ENCODE data around the gene HLCS.
"Not testable (repeated sequence)": the region's sequence is repeated elsewhere in the genome, so short reads cannot be mapped to it uniquely, and the experiment has no call there.

HLCS gene

GRCh38 chr21:36966066-36966820, at the start of gene HLCS:
HLCS (minus strand) TSS chr21:36966669; CDS start chr21:36966638, 31 bp downstream.
- peak within 1 kb of the TSS; percentile 79 for H3K4me3 ChIP-seq (ENCODE audit: low read length)
- H3K9me3 ChIP-seq (ENCODE audit: low read length), result no peaks in the 10 kb centered on the region
- H3K27me3 ChIP-seq (ENCODE audit: insufficient read depth, low read length), result no peaks in the 10 kb centered on the region
- H3K4me1 ChIP-seq (ENCODE audit: insufficient read depth, low read length), result peaks cover 11% of the 10 kb centered on the region
- H2AFZ ChIP-seq (ENCODE audit: low read depth, low read length), result peak within 1 kb of the TSS; percentile 51
- H3K36me3 ChIP-seq (ENCODE audit: insufficient read depth, low read length), result peaks cover 4% of the 10 kb centered on the region

- H2AFZ ChIP-seq (ENCODE audit: low read depth, low read length), result no peak overlapping the region
- no peaks in the 10 kb centered on the region for H3K4me1 ChIP-seq (ENCODE audit: insufficient read depth, low read length)
- H3K9me3 ChIP-seq (ENCODE audit: low read length), result peaks cover 10% of the 10 kb centered on the region
- H3K27me3 ChIP-seq (ENCODE audit: insufficient read depth, low read length), result no peaks in the 10 kb centered on the region
- H3K4me3 ChIP-seq (ENCODE audit: low read length), result no peak overlapping the region
- no peaks in the 10 kb centered on the region for H3K36me3 ChIP-seq (ENCODE audit: insufficient read depth, low read length)
Observed at GRCh38 chr21:37009740-37010341, 43.4 kb upstream of the HLCS start.

DNA sequence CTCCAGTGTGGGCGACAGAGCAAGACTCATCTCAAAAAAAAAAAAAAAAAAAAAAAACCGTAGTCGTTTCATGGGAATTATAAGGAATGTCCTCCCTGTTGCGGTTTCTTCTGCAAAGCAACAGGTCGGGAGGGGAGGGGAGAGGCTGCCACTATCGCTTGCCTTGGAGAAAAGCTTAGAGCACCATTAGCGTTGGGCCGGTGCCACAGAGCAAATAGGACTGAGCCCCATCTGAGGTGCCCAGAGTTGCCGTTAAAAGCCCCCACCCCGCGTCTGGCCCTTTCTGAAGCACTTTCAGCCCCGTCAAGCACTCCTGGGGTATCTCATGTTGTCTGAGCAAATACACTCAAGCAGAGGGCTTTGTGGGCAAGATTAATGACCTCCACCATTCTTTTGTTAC, 42.3 kb upstream of the HLCS start:
- Histone ChIP-seq H3K9me3 (ENCODE audit: low read length) (peaks cover 10% of the 10 kb centered on the region), H3K36me3 (ENCODE audit: insufficient read depth, low read length) (no peaks in the 10 kb centered on the region), H3K4me3 (ENCODE audit: low read length) (no peak overlapping the region), H2AFZ (ENCODE audit: low read depth, low read length) (no peak overlapping the region), H3K4me1 (ENCODE audit: insufficient read depth, low read length) (no peaks in the 10 kb centered on the region), H3K27me3 (ENCODE audit: insufficient read depth, low read length) (no peaks in the 10 kb centered on the region)

DNA sequence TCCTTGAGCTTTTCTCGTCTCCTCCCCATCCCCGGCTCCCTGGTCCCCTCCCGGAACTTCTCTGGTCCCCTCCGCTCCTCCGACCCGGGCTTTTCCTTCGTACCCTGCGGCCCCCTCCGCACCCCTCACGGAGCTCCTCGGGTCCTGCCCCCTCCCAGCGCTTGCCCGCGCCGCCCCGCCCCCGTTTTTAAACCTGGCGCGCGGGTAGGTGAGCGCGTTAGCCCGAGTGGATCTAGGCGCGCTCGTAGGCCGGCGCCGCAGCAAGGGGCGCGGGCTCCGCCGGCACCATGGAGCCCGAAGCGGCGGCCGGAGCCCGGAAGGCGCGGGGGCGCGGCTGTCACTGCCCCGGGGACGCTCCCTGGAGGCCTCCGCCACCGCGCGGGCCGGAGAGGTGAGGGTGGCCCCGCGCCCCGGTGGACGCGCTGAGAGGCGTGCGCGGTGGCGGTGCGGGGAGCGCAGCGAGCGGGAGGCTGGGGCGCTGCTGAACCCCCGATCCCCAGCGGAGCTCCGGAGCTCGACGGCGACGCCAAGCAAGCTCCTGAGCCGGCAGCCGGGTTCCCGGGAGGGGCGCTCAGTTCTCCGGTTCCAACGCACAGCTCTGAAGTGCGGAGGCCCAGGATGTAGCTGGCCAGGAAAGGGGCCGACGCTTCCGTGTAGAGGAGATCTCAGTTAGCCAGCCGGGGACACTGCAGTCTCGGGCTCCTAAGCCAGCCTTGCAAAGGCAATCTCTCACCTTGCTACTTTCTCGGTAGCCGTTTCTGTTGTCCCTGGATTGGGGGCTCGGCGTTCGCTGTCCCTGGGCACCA, 40.2 kb upstream of the HLCS start, which contains the start of gene RIPPLY3:
TSS of gene RIPPLY3 (plus strand) at position 217 of the 806 bp plus-strand sequence. CDS start at position 288, 71 bp downstream.
- Histone ChIP-seq H2AFZ (ENCODE audit: low read depth, low read length) (no peak within 1 kb of the TSS), H3K4me1 (ENCODE audit: insufficient read depth, low read length) (peaks cover 3% of the 10 kb centered on the region), H3K36me3 (ENCODE audit: insufficient read depth, low read length) (no peaks in the 10 kb centered on the region), H3K9me3 (ENCODE audit: low read length) (peaks cover 10% of the 10 kb centered on the region), H3K4me3 (ENCODE audit: low read length) (no peak within 1 kb of the TSS), H3K27me3 (ENCODE audit: insufficient read depth, low read length) (no peaks in the 10 kb centered on the region)

DNA sequence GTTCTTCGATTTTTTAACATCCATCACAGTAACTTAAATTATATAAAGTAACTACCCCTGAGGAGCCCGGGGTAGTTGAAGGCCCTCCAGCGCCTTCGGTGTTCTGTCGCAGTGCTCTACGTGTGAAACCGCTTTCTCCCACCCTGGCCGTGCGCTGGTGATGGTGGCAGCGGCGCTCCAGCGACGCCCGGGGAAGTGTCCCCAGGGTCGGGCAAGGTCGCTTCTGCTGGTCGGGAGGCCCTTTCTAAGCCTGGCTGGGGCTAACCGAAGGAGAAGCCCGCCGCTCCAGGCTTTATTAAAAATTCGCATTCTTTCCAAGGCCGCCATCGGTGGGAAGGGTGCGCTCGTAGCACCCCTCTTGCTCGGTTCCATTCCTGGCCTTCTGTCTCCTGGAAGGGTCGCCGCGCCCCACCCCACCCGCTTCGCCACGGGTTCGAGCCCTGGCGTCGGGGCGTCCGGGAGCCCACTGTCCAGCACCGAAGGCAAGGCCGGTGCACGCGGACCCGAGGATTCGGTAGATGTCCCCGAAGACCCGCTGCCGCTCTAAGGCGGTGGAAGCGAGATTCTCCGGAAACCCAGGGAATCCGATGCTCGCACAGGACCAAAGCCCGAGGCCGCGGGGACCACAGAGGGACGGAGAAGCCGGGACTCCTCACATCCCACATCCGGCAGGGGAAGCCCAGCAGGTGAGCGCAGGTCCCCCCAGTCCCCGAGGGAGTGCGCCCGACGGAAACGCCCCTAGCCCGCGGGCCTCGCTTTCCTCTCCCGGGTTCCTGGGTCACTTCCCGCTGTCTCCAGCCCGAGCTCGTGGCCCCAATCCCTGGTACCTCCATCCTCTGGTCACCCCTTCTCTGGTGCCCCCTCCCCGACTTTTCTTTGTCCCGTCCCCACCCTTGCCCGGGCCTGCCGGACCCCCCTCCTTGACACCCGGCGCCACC, 39.3 kb upstream of the HLCS start:
- Histone ChIP-seq H3K36me3 (ENCODE audit: insufficient read depth, low read length) (no peaks in the 10 kb centered on the region), H2AFZ (ENCODE audit: low read depth, low read length) (no peak overlapping the region), H3K9me3 (ENCODE audit: low read length) (peaks cover 10% of the 10 kb centered on the region), H3K4me3 (ENCODE audit: low read length) (no peak overlapping the region), H3K4me1 (ENCODE audit: insufficient read depth, low read length) (peaks cover 9% of the 10 kb centered on the region), H3K27me3 (ENCODE audit: insufficient read depth, low read length) (no peaks in the 10 kb centered on the region)

GRCh38 chr21:37003917-37004316, 37.4 kb upstream of the HLCS start:
- not testable (repeated sequence) for H3K36me3 ChIP-seq (ENCODE audit: insufficient read depth, low read length); H3K4me1 ChIP-seq (ENCODE audit: insufficient read depth, low read length); H2AFZ ChIP-seq (ENCODE audit: low read depth, low read length); H3K4me3 ChIP-seq (ENCODE audit: low read length); H3K27me3 ChIP-seq (ENCODE audit: insufficient read depth, low read length); H3K9me3 ChIP-seq (ENCODE audit: low read length)

DNA sequence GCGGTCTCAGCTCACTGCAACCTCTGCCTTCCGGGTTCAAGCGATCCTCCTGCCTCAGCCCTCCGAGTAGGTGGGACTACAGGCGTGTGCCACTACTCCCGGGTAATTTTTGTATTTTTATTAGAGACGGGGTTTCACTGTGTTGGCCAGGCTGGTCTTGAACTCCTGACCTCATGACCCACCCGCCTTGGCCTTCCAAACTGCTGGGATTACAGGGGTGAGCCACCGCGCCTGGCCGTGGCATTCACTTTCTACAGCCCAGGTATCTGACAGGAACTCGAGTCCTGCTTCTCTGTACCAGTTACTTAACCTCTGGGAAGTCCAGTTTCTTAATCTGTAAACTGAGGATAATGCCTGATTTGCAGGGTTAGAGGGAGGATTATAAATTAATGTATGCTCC, 36.4 kb upstream of the HLCS start:
- not testable (repeated sequence) for H3K9me3 ChIP-seq (ENCODE audit: low read length); H2AFZ ChIP-seq (ENCODE audit: low read depth, low read length); H3K4me3 ChIP-seq (ENCODE audit: low read length); H3K4me1 ChIP-seq (ENCODE audit: insufficient read depth, low read length); H3K36me3 ChIP-seq (ENCODE audit: insufficient read depth, low read length); H3K27me3 ChIP-seq (ENCODE audit: insufficient read depth, low read length)

- Histone ChIP-seq H3K4me1 (ENCODE audit: insufficient read depth, low read length) (peaks cover 9% of the 10 kb centered on the region), H2AFZ (ENCODE audit: low read depth, low read length) (peak overlapping the region; percentile 99), H3K9me3 (ENCODE audit: low read length) (peaks cover 7% of the 10 kb centered on the region), H3K36me3 (ENCODE audit: insufficient read depth, low read length) (no peaks in the 10 kb centered on the region), H3K27me3 (ENCODE audit: insufficient read depth, low read length) (no peaks in the 10 kb centered on the region), H3K4me3 (ENCODE audit: low read length) (no peak overlapping the region)
Observed at GRCh38 chr21:37001441-37001840, 35.0 kb upstream of the HLCS start.

GRCh38 chr21:37000381-37000780, 33.9 kb upstream of the HLCS start:
- Histone ChIP-seq H3K9me3 (ENCODE audit: low read length) (no peaks in the 10 kb centered on the region), H3K27me3 (ENCODE audit: insufficient read depth, low read length) (no peaks in the 10 kb centered on the region), H3K4me1 (ENCODE audit: insufficient read depth, low read length) (peaks cover 9% of the 10 kb centered on the region), H3K36me3 (ENCODE audit: insufficient read depth, low read length) (no peaks in the 10 kb centered on the region), H3K4me3 (ENCODE audit: low read length) (no peak overlapping the region), H2AFZ (ENCODE audit: low read depth, low read length) (no peak overlapping the region)

- H2AFZ ChIP-seq (ENCODE audit: low read depth, low read length), result no peak overlapping the region
- H3K9me3 ChIP-seq (ENCODE audit: low read length), result peaks cover 2% of the 10 kb centered on the region
- H3K4me3 ChIP-seq (ENCODE audit: low read length), result no peak overlapping the region
- no peaks in the 10 kb centered on the region for H3K27me3 ChIP-seq (ENCODE audit: insufficient read depth, low read length)
- H3K36me3 ChIP-seq (ENCODE audit: insufficient read depth, low read length), result no peaks in the 10 kb centered on the region
- peaks cover 9% of the 10 kb centered on the region for H3K4me1 ChIP-seq (ENCODE audit: insufficient read depth, low read length)
Observed at GRCh38 chr21:36999131-36999898, 32.8 kb upstream of the HLCS start.

GRCh38 chr21:36995285-36995684, 28.8 kb upstream of the HLCS start:
- not testable (repeated sequence) for H2AFZ ChIP-seq (ENCODE audit: low read depth, low read length); H3K36me3 ChIP-seq (ENCODE audit: insufficient read depth, low read length); H3K9me3 ChIP-seq (ENCODE audit: low read length); H3K4me3 ChIP-seq (ENCODE audit: low read length); H3K4me1 ChIP-seq (ENCODE audit: insufficient read depth, low read length); H3K27me3 ChIP-seq (ENCODE audit: insufficient read depth, low read length)

Measured in neuron (in vitro differentiated cells).